Prostate gland (tissue), 2 donors: ENCODE results near the gene MACO1. TPM values are rescaled to one million over a fixed set of nuclear protein-coding genes. Genes with fewer than 3 reads are reported as not detected.

Source experiments
- DNase-seq: peaks from one replicate; pipeline ENCODE4 v3.0.0-alpha.2; 2019; ENCODE audit warnings: low spot score
- H3K27ac ChIP-seq, 2 donors: fragments of 200-600 bp; sonication (generic); 2 replicates each; pipeline ENCODE4 v1.5.1; 2017 to 2019
- H3K27me3 ChIP-seq: fragments of 200-600 bp; sonication (generic); replicated peaks from 2 replicates; pipeline ENCODE4 v1.5.1; 2019; ENCODE audit not compliant: insufficient read depth
- H3K36me3 ChIP-seq, 2 donors: fragments of 200-600 bp; sonication (generic); 1 replicate in 1 of 2; 2 replicates in 1 of 2; pipeline versions ENCODE4 v1.5.1 to v1.8.1; 2017 to 2019
- H3K4me1 ChIP-seq: fragments of 200-600 bp; sonication (generic); replicated peaks from 2 replicates; pipeline ENCODE4 v1.5.1; 2019
- H3K4me3 ChIP-seq, 2 donors: fragments of 200-600 bp; sonication (generic); 2 replicates each; pipeline ENCODE4 v1.5.1; 2017 to 2019
- H3K9me3 ChIP-seq: fragments of 200-600 bp; sonication (generic); 2 replicates; pipeline ENCODE4 v1.5.1; 2017
- CTCF ChIP-seq, 4 experiments: fragments of 200-600 bp in 2 of 4; fragments of 450-650 bp in 2 of 4; sonication (generic) in 2 of 4; IDR thresholded peaks; 1 replicate in 3 of 4; 2 replicates in 1 of 4; pipeline ENCODE4 v1.5.1; 2016 to 2019; ENCODE audit warnings: antibody characterized with exemption in 4 of 4, mild to moderate bottlenecking in 2 of 4, moderate library complexity in 2 of 4
- POLR2A ChIP-seq: fragments of 450-650 bp; IDR thresholded peaks from one replicate; pipeline ENCODE4 v1.6.1; 2016; ENCODE audit warnings: antibody characterized with exemption, mild to moderate bottlenecking
- POLR2AphosphoS5 ChIP-seq: sonication (generic); formaldehyde crosslinking; IDR thresholded peaks from one replicate; pipeline ENCODE4 v1.6.1; 2017; ENCODE audit warnings: antibody characterized with exemption
- WGBS: methylation state at CpG from one replicate; pipeline ENCODE4 v1.1.5; 2018; 5-methylcytosine and 5-hydroxymethylcytosine counted together
- intact Hi-C: fragments of 100-400 bp; cut with DNase I; formaldehyde crosslinking; loops from one replicate; pipeline ENCODE4 v1.14.2; 2022
- total RNA-seq, 2 donors: library from RNA; depleted of rRNA; stranded (reverse); fragments of >200 nt; gene quantifications; one replicate each; pipeline ENCODE4 v1.1.0, GENCODE V29; 2016

MACO1 gene
- total RNA-seq, 2 donors from 2014 or later, result 25.5 to 31.0 TPM

DNA sequence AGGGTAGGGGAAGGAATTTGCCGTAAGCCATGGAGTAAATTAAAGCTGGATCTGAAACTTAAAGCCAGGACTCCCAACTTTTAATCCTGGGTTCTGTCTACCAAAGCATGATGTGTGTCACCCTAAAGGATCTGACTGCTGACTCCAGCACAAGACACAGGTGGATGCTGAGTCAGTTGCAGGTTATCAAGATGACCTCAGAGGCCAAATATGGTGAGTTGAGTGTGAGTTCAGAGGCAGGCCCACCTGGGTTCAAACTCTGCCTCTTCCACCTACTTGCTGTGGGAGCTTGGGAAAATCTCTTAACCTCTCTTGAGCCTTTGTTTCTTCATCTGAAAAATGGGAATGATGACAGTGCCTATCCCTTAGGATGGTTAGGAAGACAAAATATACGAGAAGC lies 96.1 kb downstream of the MACO1 start:
- 89% methylated on average over 2 of the region's 2 CpGs for WGBS
- Histone ChIP-seq H3K4me3 (no peak overlapping the region), H3K9me3 (no peaks in the 10 kb centered on the region), H3K4me1 (no peaks in the 10 kb centered on the region), H3K36me3 (no peaks in the 10 kb centered on the region), H3K27ac (no peak overlapping the region), H3K27me3 (no peaks in the 10 kb centered on the region)
- no peak for DNase-seq
- intact Hi-C loops, result no loop called here
- TF ChIP-seq POLR2A, result no peak
- no peak for TF ChIP-seq POLR2AphosphoS5
- no peak for TF ChIP-seq CTCF (IDR thresholded peaks at IDR 0.05)

GRCh38 chr1:25527226-25527846 lies 96.6 kb downstream of the MACO1 start:
- intact Hi-C loops, result no loop called here

GRCh38 chr1:25527946-25528595 lies 97.4 kb downstream of the MACO1 start:
- Histone ChIP-seq H3K9me3 (no peaks in the 10 kb centered on the region), H3K4me1 (no peaks in the 10 kb centered on the region), H3K27ac (no peak overlapping the region), H3K36me3 (no peaks in the 10 kb centered on the region), H3K4me3 (no peak overlapping the region), H3K27me3 (no peaks in the 10 kb centered on the region)
- intact Hi-C loops, result no loop called here
- no peak for TF ChIP-seq CTCF (IDR thresholded peaks at IDR 0.05)
- TF ChIP-seq POLR2AphosphoS5, result no peak
- no peak for TF ChIP-seq POLR2A
- WGBS, result 94% methylated on average over 17 of the region's 21 CpGs
- no peak for DNase-seq

More at GRCh38 chr1:25527226-25527846, 96.6 kb downstream of the MACO1 start:
- WGBS, result 22% methylated on average over 12 of the region's 12 CpGs
- Histone ChIP-seq H3K9me3 (no peaks in the 10 kb centered on the region), H3K4me3 (no peak overlapping the region), H3K27ac (no peak overlapping the region), H3K36me3 (no peaks in the 10 kb centered on the region), H3K27me3 (no peaks in the 10 kb centered on the region), H3K4me1 (no peaks in the 10 kb centered on the region)
- no peak for DNase-seq
- no peak for TF ChIP-seq POLR2AphosphoS5
- no peak for TF ChIP-seq CTCF (IDR thresholded peaks at IDR 0.05)
- no peak for TF ChIP-seq POLR2A

DNA sequence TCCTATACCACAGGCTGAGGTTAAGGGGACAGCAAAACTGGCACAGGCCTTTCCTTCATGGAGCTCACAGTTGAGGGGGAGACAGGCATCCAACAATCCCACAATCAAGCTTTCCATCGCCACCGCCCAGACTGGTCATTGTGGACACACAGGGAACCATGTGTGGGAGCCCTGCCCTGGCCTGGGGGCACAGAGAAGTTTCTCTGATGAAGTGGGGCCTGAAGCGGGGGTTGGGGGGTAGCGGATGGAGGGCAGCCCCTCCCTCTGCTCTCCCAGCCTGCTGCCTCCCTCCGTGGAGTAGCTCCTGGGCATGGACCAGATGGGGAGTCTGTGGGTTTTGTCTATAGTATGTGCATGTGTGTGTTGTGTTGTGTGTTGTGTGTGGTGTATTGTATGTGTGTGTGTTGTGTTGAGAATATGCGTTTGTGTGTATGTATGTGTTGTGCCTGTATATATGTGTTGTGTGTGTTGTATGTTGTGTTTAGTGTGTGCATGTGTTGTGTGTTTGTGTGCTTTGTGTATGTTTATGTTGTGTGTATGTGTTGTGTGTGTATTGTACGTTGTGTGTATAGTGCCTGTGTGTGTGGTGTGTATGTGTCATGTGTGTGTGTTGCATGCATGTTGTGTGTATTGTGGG lies 98.3 kb downstream of the MACO1 start:
- H3K27ac ChIP-seq, result no peak overlapping the region
- no peak for DNase-seq
- no peaks in the 10 kb centered on the region for H3K36me3 ChIP-seq
- no peak for TF ChIP-seq POLR2A
- TF ChIP-seq CTCF (IDR thresholded peaks at IDR 0.05), result no peak
- TF ChIP-seq POLR2AphosphoS5, result no peak
- WGBS, result 90% methylated on average over 7 of the region's 7 CpGs
- intact Hi-C loops, result no loop called here
- no peaks in the 10 kb centered on the region for H3K27me3 ChIP-seq
- no peaks in the 10 kb centered on the region for H3K4me1 ChIP-seq
- no peaks in the 10 kb centered on the region for H3K9me3 ChIP-seq
- no peak overlapping the region for H3K4me3 ChIP-seq
